ENCODE data around the gene AMIGO1. TPM values are rescaled to one million over a fixed set of nuclear protein-coding genes. Genes with fewer than 3 reads are reported as not detected.

AMIGO1 gene
- total and polyA plus RNA-seq, 12 donors, result 3.8 to 27.9 (median 22.5) TPM

GRCh38 chr1:109539676-109540075 lies 30.1 kb upstream of the AMIGO1 start, which contains the start of gene GPR61:
Gene GPR61 (plus strand): TSS chr1:109539872. CDS start chr1:109543023, 3,151 bp downstream.
- H3K4me1 ChIP-seq (replicated peaks in 1 of 2), result peaks cover 0 to 3% of the 10 kb centered on the region in 2 donors
- H3K27ac ChIP-seq, result no peak within 1 kb of the TSS
- H3K36me3 ChIP-seq (replicated peaks in 1 of 2), result no peaks in the 10 kb centered on the region
- no peak within 1 kb of the TSS for H3K4me3 ChIP-seq
- WGBS, 4 donors, result 39 to 71% (median 45%) methylated on average over 1 to 7 of the region's 7 CpGs
- intact Hi-C loops (cut with DNase I), result loop anchor here (5.0 to 10.0 kb wide), 5 partner anchors 88 to 445 kb away; partner anchors contain the start of genes AHCYL1 (in 1 of the 2) and PSMA5 (in 1 of the 2)
- no peaks in the 10 kb centered on the region for H3K27me3 ChIP-seq
- peak in 2 of 7 donors; percentile 42 to 74 for DNase-seq
- H3K9me3 ChIP-seq (replicated peaks in 1 of 3), result no peaks in the 10 kb centered on the region
- TF ChIP-seq POLR2A (IDR thresholded peaks at IDR 0.05) (no peak), CTCF (IDR thresholded peaks at IDR 0.05) (no peak)

GRCh38 chr1:109538827-109539555 lies 29.5 kb upstream of the AMIGO1 start:
- TF ChIP-seq POLR2A (IDR thresholded peaks at IDR 0.05) (no peak), CTCF (IDR thresholded peaks at IDR 0.05) (no peak)
- no peak for DNase-seq
- WGBS, 4 donors, result 65 to 83% (median 77%) methylated on average over 6 to 9 of the region's 9 CpGs
- H3K9me3 ChIP-seq (replicated peaks in 1 of 3), result no peaks in the 10 kb centered on the region
- peaks cover 0 to 3% of the 10 kb centered on the region in 2 donors for H3K4me1 ChIP-seq (replicated peaks in 1 of 2)
- intact Hi-C loops (cut with DNase I), result loop anchor here (10.0 kb wide), 2 partner anchors 114 to 264 kb away; partner anchors contain the start of gene PSMA5 (in 1 of the 2)
- no peaks in the 10 kb centered on the region for H3K27me3 ChIP-seq
- H3K27ac ChIP-seq, result no peak overlapping the region
- H3K4me3 ChIP-seq, result no peak overlapping the region
- no peaks in the 10 kb centered on the region for H3K36me3 ChIP-seq (replicated peaks in 1 of 2)

DNA sequence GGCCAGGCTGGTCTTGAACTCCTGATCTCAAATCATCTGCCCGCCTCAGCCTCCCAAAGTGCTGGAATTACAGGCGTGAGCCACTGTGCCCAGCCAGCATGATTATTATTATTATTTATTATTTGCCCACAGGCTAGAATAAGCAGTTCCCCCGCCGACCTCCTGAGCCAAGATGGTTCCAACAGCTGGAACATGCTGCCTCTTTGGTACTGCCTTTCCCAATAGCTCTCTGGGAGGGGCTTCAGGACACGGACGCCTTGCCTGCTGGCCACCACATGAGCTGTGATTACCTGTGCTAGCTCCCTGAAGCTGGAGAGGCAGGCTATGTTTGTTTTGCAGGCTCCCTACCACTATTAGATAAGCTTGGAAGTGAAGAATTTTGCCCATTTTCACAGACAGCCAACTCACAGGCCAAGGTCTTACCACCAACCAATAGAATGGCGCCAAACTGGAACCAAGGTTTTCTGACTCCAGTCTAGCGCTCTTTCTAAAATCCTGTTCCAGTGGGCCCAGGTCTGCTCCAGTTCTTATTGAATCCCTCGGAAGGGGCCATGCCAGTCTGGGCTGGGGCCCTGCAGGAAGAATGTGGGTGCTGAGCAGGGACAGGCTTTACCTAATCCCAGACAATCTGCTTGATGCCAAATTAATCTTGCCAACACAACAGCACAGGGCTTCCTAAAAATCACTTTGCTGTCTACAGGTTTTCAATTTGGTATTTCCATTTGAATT lies 28.1 kb upstream of the AMIGO1 start:
- no peak for TF ChIP-seq POLR2A (IDR thresholded peaks at IDR 0.05)
- no peak for TF ChIP-seq CTCF (IDR thresholded peaks at IDR 0.05)
- H3K4me1 ChIP-seq (replicated peaks in 1 of 2), result peaks cover 3 to 8% of the 10 kb centered on the region in 2 donors

GRCh38 chr1:109535971-109536491 lies 26.5 kb upstream of the AMIGO1 start:
- Histone ChIP-seq H3K36me3 (replicated peaks in 1 of 2) (no peaks in the 10 kb centered on the region), H3K27ac (peak overlapping the region in 1 of 5 donors; percentile 15), H3K27me3 (no peaks in the 10 kb centered on the region), H3K9me3 (replicated peaks in 1 of 3) (no peaks in the 10 kb centered on the region), H3K4me1 (replicated peaks in 1 of 2) (peaks cover 14 to 21% of the 10 kb centered on the region in 2 donors), H3K4me3 (no peak overlapping the region)
- WGBS, 4 donors, result 65 to 87% (median 73%) methylated on average over 2 to 5 of the region's 5 CpGs
- peak in 1 of 7 donors; percentile 74 for DNase-seq
- TF ChIP-seq CTCF (IDR thresholded peaks at IDR 0.05), result no peak
- TF ChIP-seq POLR2A (IDR thresholded peaks at IDR 0.05), result no peak
- intact Hi-C loops (cut with DNase I), result loop anchor here (10.0 kb wide), 2 partner anchors 111 to 261 kb away; partner anchors contain the start of gene PSMA5 (in 1 of the 2)

More for the DNA sequence above, 28.1 kb upstream of the AMIGO1 start:
- Histone ChIP-seq H3K9me3 (replicated peaks in 1 of 3) (no peaks in the 10 kb centered on the region), H3K36me3 (replicated peaks in 1 of 2) (no peaks in the 10 kb centered on the region), H3K27ac (peak overlapping the region in 1 of 5 donors; percentile 17), H3K4me3 (no peak overlapping the region), H3K27me3 (no peaks in the 10 kb centered on the region)
- intact Hi-C loops (cut with DNase I), result loop anchor here (10.0 kb wide), 2 partner anchors 113 to 263 kb away; partner anchors contain the start of gene PSMA5 (in 1 of the 2)
- DNase-seq, result peak in 2 of 7 donors; percentile 50 to 52
- 71 to 85% (median 72%) methylated on average over 8 to 9 of the region's 9 CpGs for WGBS, 4 donors

All from adrenal gland (tissue), 12 donors.